ENCODE results near the gene PGBD5. TPM values are rescaled to one million over a fixed set of nuclear protein-coding genes. Genes with fewer than 3 reads are reported as not detected.

Gene PGBD5
- total and polyA plus RNA-seq, 9 of the 15 experiments (the other 6 are each of a cell fraction or from before 2014, with no cell fraction given): under 0.01 to 0.40 (median 0.10) TPM; not detected in 3

GRCh38 chr1:230301322-230301721 lies 124.8 kb downstream of the PGBD5 start (continued):
- TF ChIP-seq NR0B1 (IDR thresholded peaks at IDR 0.05; ENCODE audit: partially characterized antibody) (no peak), RAD21 (CRISPR knock-in tag; conservative IDR thresholded peaks at IDR 0.05 in 1 of 2, IDR thresholded peaks at IDR 0.05 in 1 of 2) (no peak), ZNF696 (CRISPR knock-in tag; conservative IDR thresholded peaks at IDR 0.05) (no peak), POLR2H (tag; IDR thresholded peaks at IDR 0.05; ENCODE audit: low read depth) (no peak), ZHX1 (conservative IDR thresholded peaks at IDR 0.05; ENCODE audit: low read length) (no peak)

Data from K562 (cell line).